CD14-positive monocyte (primary cell): ENCODE measurements around the gene LRBA. TPM values are rescaled to one million over a fixed set of nuclear protein-coding genes. Genes with fewer than 3 reads are reported as not detected.

Source experiments
- DNase-seq, 3 donors: peaks; one replicate each; pipeline ENCODE4 v3.0.0-alpha.2; 2011 to 2022
- H2AFZ ChIP-seq: 2 replicates; pipeline ENCODE4 v1.6.0; 2012; ENCODE audit warnings: mild to moderate bottlenecking, low read depth, low read length, inconsistent platforms; ENCODE audit not compliant: insufficient read depth, poor library complexity, severe bottlenecking
- H3K27ac ChIP-seq, 2 donors: 1 replicate in 1 of 2; 2 replicates in 1 of 2; pipeline ENCODE4 v1.5.1; 2012 to 2013; ENCODE audit warnings: low read length in 2 of 2, control low read depth in 1 of 2, inconsistent platforms in 1 of 2, low read depth in 1 of 2, mild to moderate bottlenecking in 1 of 2
- H3K27me3 ChIP-seq, 2 donors: one replicate each; pipeline versions ENCODE4 v1.6.0 to v1.6.1; 2011 to 2013; ENCODE audit warnings: low read length in 2 of 2; ENCODE audit not compliant: control insufficient read depth in 2 of 2, insufficient read depth in 2 of 2
- H3K36me3 ChIP-seq, 2 donors: replicated peaks in 1 of 2; 1 replicate in 1 of 2; 2 replicates in 1 of 2; pipeline versions ENCODE4 v1.5.1 to v1.6.1; 2012 to 2013; ENCODE audit warnings: low read length in 2 of 2, control low read depth in 1 of 2, inconsistent platforms in 1 of 2, mild to moderate bottlenecking in 1 of 2; ENCODE audit not compliant: insufficient read depth in 2 of 2, control insufficient read depth in 1 of 2
- H3K4me1 ChIP-seq, 2 donors: 1 replicate in 1 of 2; 2 replicates in 1 of 2; pipeline versions ENCODE4 v1.5.1 to v1.6.1; 2012 to 2013; ENCODE audit warnings: low read length in 2 of 2, control low read depth in 1 of 2, inconsistent platforms in 1 of 2, mild to moderate bottlenecking in 1 of 2, moderate library complexity in 1 of 2; ENCODE audit not compliant: insufficient read depth in 2 of 2, control insufficient read depth in 1 of 2
- H3K4me2 ChIP-seq: replicated peaks from 2 replicates; pipeline ENCODE3; 2012; ENCODE audit warnings: low read length, moderate library complexity, mild to moderate bottlenecking; ENCODE audit not compliant: poor library complexity, severe bottlenecking; ENCODE audit errors: extremely low read depth
- H3K4me3 ChIP-seq, 3 experiments: fragments of 200-600 bp in 1 of 3; sonication (generic) in 1 of 3; replicated peaks in 1 of 3; 1 replicate in 2 of 3; 2 replicates in 1 of 3; pipeline ENCODE4 v1.5.1; 2011 to 2013; ENCODE audit warnings: low read length in 3 of 3, mild to moderate bottlenecking in 3 of 3, control low read depth in 2 of 3, low read depth in 2 of 3, inconsistent platforms in 1 of 3, moderate library complexity in 1 of 3
- H3K79me2 ChIP-seq: 2 replicates; pipeline ENCODE4 v1.6.0; 2012; ENCODE audit warnings: mild to moderate bottlenecking, control low read depth, inconsistent platforms, low read length, moderate library complexity; ENCODE audit not compliant: insufficient read depth
- H3K9ac ChIP-seq: 2 replicates; pipeline ENCODE4 v1.6.0; 2017; ENCODE audit warnings: low read length, mild to moderate bottlenecking; ENCODE audit not compliant: insufficient read depth, poor library complexity, severe bottlenecking
- H3K9me3 ChIP-seq, 2 donors: replicated peaks in 1 of 2; 1 replicate in 1 of 2; 2 replicates in 1 of 2; pipeline versions ENCODE4 v1.5.1 to v1.6.1; 2012 to 2013; ENCODE audit warnings: low read length in 2 of 2, control low read depth in 1 of 2; ENCODE audit not compliant: control insufficient read depth in 1 of 2, insufficient read depth in 1 of 2
- H4K20me1 ChIP-seq: 2 replicates; pipeline ENCODE4 v1.6.0; 2012; ENCODE audit warnings: mild to moderate bottlenecking, low read length, control low read depth, moderate library complexity; ENCODE audit not compliant: insufficient read depth
- H3K27ac Mint-ChIP-seq, 7 donors: one replicate each; pipeline ENCODE4 v1.8.0; 2020; ENCODE audit warnings: mild to moderate bottlenecking in 7 of 7, mixed read lengths in 7 of 7, moderate library complexity in 6 of 7, inconsistent platforms in 2 of 7
- H3K27me3 Mint-ChIP-seq, 3 donors: one replicate each; pipeline ENCODE4 v1.8.0; 2021 to 2022; ENCODE audit warnings: low read depth in 3 of 3, mild to moderate bottlenecking in 3 of 3, mixed read lengths in 3 of 3, moderate library complexity in 3 of 3, inconsistent platforms in 1 of 3
- H3K36me3 Mint-ChIP-seq, 2 donors: one replicate each; pipeline ENCODE4 v1.8.0; 2020; ENCODE audit warnings: mixed read lengths in 2 of 2, inconsistent platforms in 1 of 2, mild to moderate bottlenecking in 1 of 2
- H3K4me1 Mint-ChIP-seq: one replicate; pipeline ENCODE4 v1.8.0; 2020; ENCODE audit warnings: mild to moderate bottlenecking, mixed read lengths
- H3K4me3 Mint-ChIP-seq, 2 donors: one replicate each; pipeline ENCODE4 v1.8.0; 2020; ENCODE audit warnings: mild to moderate bottlenecking in 2 of 2, mixed read lengths in 2 of 2, moderate library complexity in 1 of 2
- H3K9me3 Mint-ChIP-seq, 7 donors: one replicate each; pipeline ENCODE4 v1.8.0; 2020 to 2022; ENCODE audit warnings: mixed read lengths in 7 of 7, mild to moderate bottlenecking in 6 of 7, moderate library complexity in 6 of 7, inconsistent platforms in 2 of 7
- WGBS: methylation state at CpG from one replicate; pipeline ENCODE4 v1.1.5; 2013; ENCODE audit warnings: missing lambda C conversion rate; ENCODE audit not compliant: insufficient coverage; 5-methylcytosine and 5-hydroxymethylcytosine counted together
- intact Hi-C, 2 donors: fragments of 100-400 bp; cut with micrococcal nuclease; formaldehyde crosslinking; loops; one replicate each; pipeline versions ENCODE4 v1.15.0 to v1.15.1; 2023
- polyA plus RNA-seq, 3 donors: library from polyadenylated mRNA; depleted of rRNA in 1 of 3; unstranded in 2 of 3; stranded (reverse) in 1 of 3; fragments of 300-500 nt in 2 of 3; fragments of >200 nt in 1 of 3; fragmentation: Illumina TruSeq in 2 of 3; gene quantifications; 1 replicate in 2 of 3; 2 replicates in 1 of 3; pipeline ENCODE4 v1.2.3, GENCODE V29; 2012 to 2021
- TF ChIP-seq, protein P1 (sequence below): fragments of 200-600 bp; IDR thresholded peaks from one replicate; pipeline ENCODE4 v1.8.0; 2022; ENCODE audit warnings: antibody characterized with exemption, mild to moderate bottlenecking

LRBA gene
- polyA plus RNA-seq, 3 donors, result 1.5 to 5.5 (median 4.4) TPM

DNA sequence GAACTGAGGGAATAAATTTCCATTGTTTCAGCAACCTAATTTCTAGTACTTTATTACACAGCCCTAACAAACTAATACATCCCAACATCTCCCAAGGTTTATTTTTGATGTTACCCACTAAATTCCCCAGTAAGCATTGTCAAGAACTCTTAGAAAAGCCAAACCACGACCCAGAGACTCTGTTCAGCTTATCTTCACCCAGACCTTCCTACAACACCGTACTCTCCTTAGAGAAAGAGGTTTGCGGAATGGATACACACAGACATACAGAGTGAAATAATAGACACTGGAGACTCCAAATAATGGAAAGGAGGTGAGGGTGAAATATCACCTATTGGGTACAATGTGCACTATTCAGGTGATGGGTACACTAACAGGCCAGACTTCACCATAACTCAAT, 75.6 kb downstream of the LRBA start:
- H3K27me3 ChIP-seq, result no peaks in the 10 kb centered on the region
- no peak overlapping the region for H2AFZ ChIP-seq
- peaks cover 0 to 2% (median 0%) of the 10 kb centered on the region in 7 donors for H3K9me3 Mint-ChIP-seq
- no peaks in the 10 kb centered on the region for H3K36me3 ChIP-seq
- no peaks in the 10 kb centered on the region for H3K9me3 ChIP-seq
- H3K9ac ChIP-seq, result no peak overlapping the region
- WGBS, result no CpG with 5 or more reads among the region's 3 CpGs
- no peak for DNase-seq
- no peaks in the 10 kb centered on the region for H4K20me1 ChIP-seq
- H3K27me3 Mint-ChIP-seq, result no peaks in the 10 kb centered on the region
- TF ChIP-seq, protein P1, sequence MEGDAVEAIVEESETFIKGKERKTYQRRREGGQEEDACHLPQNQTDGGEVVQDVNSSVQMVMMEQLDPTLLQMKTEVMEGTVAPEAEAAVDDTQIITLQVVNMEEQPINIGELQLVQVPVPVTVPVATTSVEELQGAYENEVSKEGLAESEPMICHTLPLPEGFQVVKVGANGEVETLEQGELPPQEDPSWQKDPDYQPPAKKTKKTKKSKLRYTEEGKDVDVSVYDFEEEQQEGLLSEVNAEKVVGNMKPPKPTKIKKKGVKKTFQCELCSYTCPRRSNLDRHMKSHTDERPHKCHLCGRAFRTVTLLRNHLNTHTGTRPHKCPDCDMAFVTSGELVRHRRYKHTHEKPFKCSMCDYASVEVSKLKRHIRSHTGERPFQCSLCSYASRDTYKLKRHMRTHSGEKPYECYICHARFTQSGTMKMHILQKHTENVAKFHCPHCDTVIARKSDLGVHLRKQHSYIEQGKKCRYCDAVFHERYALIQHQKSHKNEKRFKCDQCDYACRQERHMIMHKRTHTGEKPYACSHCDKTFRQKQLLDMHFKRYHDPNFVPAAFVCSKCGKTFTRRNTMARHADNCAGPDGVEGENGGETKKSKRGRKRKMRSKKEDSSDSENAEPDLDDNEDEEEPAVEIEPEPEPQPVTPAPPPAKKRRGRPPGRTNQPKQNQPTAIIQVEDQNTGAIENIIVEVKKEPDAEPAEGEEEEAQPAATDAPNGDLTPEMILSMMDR, result no peak
- intact Hi-C loops, result no loop called here
- no peaks in the 10 kb centered on the region for H3K4me1 ChIP-seq
- H3K4me1 Mint-ChIP-seq, result peaks cover 5% of the 10 kb centered on the region
- no peaks in the 10 kb centered on the region for H3K36me3 Mint-ChIP-seq
- H3K4me3 ChIP-seq, result no peak overlapping the region
- H3K4me2 ChIP-seq, result no peak overlapping the region
- peak overlapping the region in 2 of 7 donors; percentile 12 to 46 for H3K27ac Mint-ChIP-seq
- no peaks in the 10 kb centered on the region for H3K79me2 ChIP-seq
- no peak overlapping the region for H3K4me3 Mint-ChIP-seq
- H3K27ac ChIP-seq, result no peak overlapping the region

DNA sequence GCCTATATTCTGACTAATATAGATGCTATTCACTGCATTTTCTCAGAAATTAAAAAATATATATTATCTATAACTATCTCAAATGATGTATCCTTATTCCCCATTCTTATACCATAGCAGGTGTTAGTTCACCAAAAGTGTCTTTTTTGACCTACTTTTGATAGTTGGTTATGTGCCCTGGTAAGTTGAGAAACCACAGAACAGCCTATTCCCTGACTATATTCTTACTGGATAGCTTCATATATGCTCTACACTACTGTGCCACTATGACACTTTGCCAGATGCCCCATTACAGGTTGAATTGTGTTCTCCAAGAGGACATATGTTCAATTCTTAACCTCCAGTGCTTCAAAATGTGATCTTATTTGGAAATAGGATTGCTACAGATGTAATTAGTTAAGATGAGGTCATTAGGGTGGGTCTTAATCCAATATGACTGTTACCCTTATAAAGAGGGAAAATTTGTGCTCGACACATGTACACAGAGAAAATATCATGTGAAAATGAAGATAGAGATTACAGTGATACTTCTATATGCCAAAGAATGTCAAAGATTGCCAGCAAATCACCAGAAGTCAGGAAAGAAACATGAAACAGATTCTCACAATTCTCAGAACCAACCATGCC, 76.1 kb downstream of the LRBA start:
- Histone ChIP-seq H3K4me1 (no peaks in the 10 kb centered on the region), H3K4me3 (no peak overlapping the region), H3K4me2 (no peak overlapping the region), H3K36me3 (no peaks in the 10 kb centered on the region), H3K79me2 (no peaks in the 10 kb centered on the region), H3K27ac (no peak overlapping the region), H3K9ac (no peak overlapping the region), H3K27me3 (no peaks in the 10 kb centered on the region), H4K20me1 (no peaks in the 10 kb centered on the region), H2AFZ (no peak overlapping the region), H3K9me3 (no peaks in the 10 kb centered on the region)
- intact Hi-C loops, result no loop called here
- Mint-ChIP-seq H3K27me3 (no peaks in the 10 kb centered on the region), H3K4me1 (peaks cover 3% of the 10 kb centered on the region), H3K27ac (peak overlapping the region in 1 of 7 donors; percentile 46), H3K4me3 (no peak overlapping the region), H3K36me3 (no peaks in the 10 kb centered on the region), H3K9me3 (peaks cover 0 to 2% (median 0%) of the 10 kb centered on the region in 7 donors)
- TF ChIP-seq, protein P1, result no peak
- no CpG with 5 or more reads among the region's 1 CpG for WGBS
- DNase-seq, result no peak
